Measurements from ENCODE around the gene SORCS2. TPM values are rescaled to one million over a fixed set of nuclear protein-coding genes. Genes with fewer than 3 reads are reported as not detected.

SORCS2 gene
- polyA plus RNA-seq, 1 donor: 8.5 TPM

GRCh38 chr4:7356667-7357310 is 164.5 kb downstream of the SORCS2 start:
- no peak for DNase-seq

DNA sequence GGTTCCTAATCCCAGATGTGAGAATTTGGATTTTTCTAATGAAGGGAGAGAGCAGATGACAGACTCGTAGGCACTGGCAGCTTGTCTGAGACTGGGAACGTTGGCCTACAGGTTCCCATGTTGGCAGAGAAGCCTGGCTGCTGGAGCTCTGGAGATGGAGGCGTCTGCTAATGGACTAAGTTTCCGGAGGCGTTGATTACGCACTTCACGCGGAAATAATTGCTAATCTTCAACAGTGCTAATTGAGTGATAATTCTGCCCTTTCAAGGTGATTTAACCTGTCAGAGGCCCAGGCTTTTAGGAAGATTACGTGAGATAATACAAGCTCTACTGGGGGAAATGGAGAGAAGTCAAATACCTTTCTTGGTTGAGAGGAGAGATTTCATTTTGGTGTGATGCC is 165.0 kb downstream of the SORCS2 start:
- no peak for DNase-seq

- DNase-seq: no peak
These were observed 165.9 kb downstream of the SORCS2 start for GRCh38 chr4:7358100-7358735.

- no peak for DNase-seq
These were observed 167.2 kb downstream of the SORCS2 start for GRCh38 chr4:7359400-7360062.

- DNase-seq: no peak
These were observed 168.5 kb downstream of the SORCS2 start for GRCh38 chr4:7360806-7361205.

- DNase-seq: no peak
These were observed 169.1 kb downstream of the SORCS2 start for GRCh38 chr4:7361280-7361895.

DNA sequence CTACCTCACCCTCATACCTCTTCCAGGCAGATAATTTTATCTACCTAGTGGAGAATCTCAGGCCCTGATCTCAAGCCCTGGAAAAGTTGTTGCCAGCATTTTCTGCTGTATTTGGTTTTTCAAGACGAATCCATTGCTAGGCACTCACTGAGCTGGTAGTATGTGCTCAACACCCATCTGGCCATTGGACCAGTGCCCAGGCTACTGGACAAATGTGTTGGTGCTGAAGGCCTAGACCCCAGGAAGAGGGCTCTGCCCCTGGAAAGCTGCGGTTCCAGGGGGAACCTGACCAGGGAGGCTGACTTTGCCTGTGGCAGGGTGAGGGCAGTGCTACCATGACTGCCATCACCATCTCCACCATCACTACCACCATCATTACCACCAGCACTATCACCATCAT is 170.0 kb downstream of the SORCS2 start:
- no peak for DNase-seq

DNA sequence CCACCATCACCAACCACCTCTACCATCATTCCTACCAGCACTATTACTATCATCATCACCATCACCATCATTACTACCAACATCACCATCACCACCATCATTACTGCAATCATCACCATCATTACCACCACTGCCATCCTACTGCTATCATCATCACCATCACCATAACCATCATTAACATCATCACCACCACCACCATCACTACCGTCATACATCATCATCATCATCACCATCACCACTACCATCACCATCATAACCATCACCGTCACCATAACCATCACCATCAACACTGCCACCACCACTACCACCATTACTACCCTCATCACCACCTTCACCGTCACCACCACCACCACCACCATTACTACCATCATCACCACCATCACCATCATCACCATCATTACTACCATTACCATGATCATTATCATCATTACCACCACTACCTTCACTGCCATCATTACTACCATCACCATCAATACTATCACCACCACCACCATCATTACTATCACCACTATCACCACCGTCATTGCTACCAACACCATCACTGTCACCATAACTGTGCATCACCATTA is 170.6 kb downstream of the SORCS2 start:
- DNase-seq: no peak

DNA sequence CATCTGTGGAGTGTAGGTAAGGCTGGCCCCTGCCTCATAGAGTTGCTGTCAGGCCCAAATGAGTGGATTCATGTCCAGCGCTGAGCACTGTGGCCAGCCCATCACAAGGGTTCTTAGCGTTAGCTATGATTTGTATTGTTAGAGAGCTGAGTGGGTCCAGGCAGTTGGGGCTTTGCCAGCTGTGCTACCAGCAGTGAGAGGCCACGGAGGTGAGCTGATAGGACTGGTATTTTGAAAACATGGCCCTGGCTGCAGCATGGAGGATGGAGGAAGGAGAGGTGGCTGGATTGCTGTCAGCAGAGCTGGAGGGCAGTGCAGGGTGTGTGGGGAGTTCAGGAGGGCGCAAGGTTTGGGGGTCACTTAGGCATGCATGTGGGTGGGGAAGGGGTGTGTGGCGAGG is 172.6 kb downstream of the SORCS2 start:
- no peak for DNase-seq

DNA sequence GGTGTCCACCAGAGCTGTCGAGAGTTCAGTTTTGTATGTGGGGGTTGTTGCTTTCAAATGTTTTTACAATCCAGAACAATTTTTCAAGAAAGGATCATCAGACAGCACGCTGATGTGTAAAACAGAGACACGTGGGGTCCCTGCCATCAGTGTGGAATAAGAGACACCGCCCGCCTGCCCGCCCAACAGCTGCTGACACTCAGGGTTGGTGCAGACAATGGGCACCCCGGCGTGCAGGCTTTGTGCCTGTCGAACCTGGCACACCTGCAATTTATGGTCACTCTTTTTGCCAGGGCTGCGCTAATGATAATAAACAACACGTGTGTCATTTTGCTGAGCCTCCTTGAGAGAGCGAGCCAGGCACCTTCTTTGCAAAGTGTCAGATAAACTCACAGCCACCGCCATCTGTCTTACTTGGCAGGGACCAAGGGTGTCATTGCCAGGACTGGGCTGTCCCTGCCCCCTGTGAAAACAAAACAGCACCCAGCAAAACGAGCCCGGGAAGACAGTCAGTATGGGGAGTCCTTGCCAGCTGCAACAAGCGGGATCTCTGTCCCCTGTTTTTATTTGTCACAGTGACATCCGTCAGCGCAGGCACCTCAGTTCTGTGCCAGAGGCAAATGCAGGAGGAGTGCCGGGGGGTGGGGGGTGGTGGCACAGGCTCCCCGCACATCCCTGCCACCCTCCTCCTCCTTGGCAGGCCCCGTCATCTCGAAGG is 173.3 kb downstream of the SORCS2 start:
- no peak for DNase-seq

- no peak for DNase-seq
These were observed 174.0 kb downstream of the SORCS2 start for GRCh38 chr4:7366180-7366945.

DNA sequence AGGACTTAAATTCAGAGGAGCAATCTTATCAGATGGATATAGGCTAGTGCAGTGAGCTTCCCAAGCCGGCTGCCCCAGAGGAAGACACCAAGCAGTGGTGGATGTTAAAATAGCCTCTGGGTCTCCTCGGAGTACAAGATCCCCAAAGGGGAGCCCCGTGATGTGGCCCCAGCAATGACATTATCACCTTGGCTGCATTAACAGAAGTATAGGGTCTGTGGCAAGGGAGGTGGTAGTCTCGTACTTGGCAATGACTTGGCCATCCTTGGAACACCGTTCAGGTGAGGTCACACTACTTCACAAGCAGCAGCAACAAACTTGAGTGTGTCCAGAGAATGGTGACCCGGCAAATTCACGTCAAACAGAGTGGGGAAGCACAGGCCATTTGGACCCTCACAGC is 174.6 kb downstream of the SORCS2 start:
- DNase-seq: no peak

DNA sequence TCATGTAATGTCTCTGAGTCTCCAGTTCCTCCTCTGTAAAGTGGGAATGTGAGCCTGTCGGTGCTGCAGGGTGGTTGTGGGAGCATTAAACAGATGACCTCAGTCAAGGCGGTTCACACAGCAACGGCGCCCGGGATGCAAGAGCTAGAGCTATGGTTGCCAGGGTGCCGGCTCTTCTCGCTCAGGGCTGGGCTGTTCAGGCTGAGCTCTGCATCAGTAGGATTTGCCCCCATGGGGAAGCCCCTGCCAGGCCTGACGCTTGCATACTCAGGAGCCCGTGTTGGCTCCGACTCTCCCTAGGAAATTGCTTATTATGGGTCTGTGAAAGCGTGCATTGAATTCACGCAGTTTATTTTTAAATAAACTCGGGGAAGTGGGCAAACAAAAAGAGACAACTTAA is 175.1 kb downstream of the SORCS2 start:
- DNase-seq: no peak

DNA sequence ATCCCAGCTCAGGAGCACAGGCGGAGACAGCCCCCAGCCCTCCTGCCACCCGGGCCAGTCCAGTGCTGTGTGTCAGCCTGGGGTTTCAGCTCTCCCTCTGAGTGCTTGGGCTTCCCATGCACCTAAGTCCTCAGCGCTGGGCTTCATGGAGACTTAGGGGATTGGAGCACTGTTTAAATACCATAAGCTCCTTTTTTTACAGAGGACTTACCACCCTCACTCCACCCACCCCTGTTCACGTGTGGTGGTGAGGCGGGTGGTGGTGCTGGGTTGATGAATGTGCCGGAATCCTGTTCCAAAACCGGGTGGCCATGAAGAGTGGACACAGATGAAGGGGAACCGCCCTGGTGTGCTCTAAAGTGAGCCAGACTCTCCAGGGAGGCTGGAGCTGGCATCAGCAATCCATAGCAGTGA is 175.5 kb downstream of the SORCS2 start:
- DNase-seq: no peak

DNA sequence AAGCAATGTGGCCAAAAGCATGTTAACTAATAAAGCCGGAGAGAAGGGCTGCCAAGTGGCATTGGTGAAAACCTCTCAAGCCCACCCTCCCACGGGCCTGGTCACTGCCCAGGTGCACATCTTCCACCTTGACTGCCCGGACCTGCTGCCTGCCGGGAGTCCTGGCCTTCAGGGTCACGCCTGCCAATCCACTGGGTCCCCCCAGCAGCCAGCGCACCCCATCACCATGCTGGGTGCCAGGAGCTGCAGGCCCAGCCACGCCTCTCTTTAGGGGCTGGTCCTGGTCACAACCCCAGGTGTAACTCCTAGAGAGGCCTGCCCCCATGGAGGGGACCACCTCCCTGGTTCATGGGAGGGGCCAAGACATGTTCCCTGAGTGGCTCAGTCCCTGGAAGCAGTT is 176.0 kb downstream of the SORCS2 start:
- DNase-seq: no peak

GRCh38 chr4:7369511-7369910 is 177.2 kb downstream of the SORCS2 start:
- DNase-seq: no peak

GRCh38 chr4:7370038-7370437 is 177.7 kb downstream of the SORCS2 start:
- DNase-seq: no peak

DNA sequence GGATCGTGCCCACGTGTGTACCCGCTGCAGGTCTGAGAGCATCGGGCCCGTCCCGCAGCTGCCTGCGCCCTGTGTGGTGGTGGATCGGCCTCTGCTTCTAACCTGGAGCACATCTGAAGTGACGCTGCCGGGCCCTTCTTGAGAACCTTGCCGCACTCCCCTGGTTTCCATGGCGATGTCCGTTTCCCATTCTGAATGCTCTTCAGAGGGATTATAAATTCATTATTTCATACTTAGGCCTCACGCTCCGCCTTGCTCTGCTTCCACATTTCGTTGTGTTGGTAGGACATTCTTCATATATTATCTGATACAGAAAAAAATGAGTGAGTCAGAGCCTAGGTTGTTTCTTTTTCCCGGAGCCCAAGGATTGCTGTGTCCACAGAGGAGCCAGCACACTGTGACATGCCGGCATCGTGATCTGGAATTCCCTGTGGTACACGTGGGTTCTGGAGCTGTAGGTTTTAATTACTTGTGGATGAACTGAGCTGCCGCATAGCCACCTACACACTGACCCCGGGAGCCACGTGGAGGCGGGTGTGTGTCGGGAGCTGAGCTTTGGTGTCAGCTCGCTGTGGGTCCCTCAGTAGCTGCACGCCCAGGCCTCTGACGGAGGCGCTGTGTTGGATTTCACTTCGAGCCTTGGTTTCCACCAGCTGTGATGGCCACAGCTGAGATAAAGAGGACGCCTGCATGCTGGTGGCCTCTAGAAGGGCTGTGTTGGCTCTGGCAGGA is 179.0 kb downstream of the SORCS2 start:
- DNase-seq: no peak

DNA sequence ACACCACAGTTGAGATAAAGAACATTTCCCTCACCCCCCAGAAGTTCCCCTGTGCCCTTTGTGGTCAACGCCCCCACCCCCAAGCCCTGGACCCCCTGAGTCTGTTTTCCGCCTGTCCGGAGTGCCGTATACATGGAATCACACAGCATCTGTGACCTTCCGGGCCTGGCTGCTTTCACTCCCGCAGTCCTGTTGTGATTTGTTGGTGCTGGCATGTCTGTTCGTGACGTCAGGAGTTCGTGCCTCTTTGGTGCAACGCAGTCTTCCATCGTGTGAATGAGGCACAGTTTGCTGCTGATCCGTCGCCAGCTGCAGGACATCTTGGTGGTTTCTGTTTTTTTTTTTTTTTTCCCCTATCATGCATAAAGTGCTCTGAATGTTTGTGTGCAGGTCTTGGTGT is 180.3 kb downstream of the SORCS2 start:
- DNase-seq: no peak

GRCh38 chr4:7374571-7374970 is 182.2 kb downstream of the SORCS2 start:
- no peak for DNase-seq

- DNase-seq: no peak
These were observed 183.1 kb downstream of the SORCS2 start for GRCh38 chr4:7375427-7375826.
